ENCODE data around the gene ALG14. TPM values are rescaled to one million over a fixed set of nuclear protein-coding genes. Genes with fewer than 3 reads are reported as not detected.
"Not testable (repeated sequence)": the region's sequence is repeated elsewhere in the genome, so short reads cannot be mapped to it uniquely, and the experiment has no call there.

Gene ALG14
- total and polyA plus RNA-seq, 5 donors: 0.97 to 7.4 (median 3.7) TPM

DNA sequence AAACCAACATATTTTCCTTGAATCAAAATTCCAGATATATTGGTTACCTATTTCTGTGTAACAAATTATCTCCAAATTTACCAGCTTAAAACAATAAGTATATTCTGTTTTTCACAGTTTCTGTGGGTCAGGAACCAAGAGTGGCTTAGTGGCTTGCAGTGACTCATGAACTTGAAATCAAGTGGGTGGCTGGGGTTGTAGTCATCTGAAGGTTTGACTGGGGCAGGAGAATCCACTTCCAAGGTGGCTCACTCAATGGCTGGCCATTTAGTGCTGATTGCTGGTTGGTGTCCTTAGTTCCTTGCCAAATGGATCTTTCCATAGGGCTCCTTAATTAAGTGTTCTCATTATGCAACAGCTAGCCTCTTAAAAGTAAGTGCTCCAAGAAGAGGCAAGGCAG is 43.8 kb downstream of the ALG14 start:
- intact Hi-C loops (cut with DNase I): no loop called here
- Histone ChIP-seq H3K4me1 (ENCODE audit: control insufficient read depth, insufficient read depth, low read length) (no peaks in the 10 kb centered on the region), H3K4me3 (ENCODE audit: low read length) (no peak overlapping the region), H3K27me3 (ENCODE audit: control insufficient read depth, insufficient read depth) (no peaks in the 10 kb centered on the region), H3K9me3 (ENCODE audit: control insufficient read depth, low read length) (no peaks in the 10 kb centered on the region), H3K27ac (ENCODE audit: low read length) (no peak overlapping the region)
- no peak for ATAC-seq
- DNase-seq: no peak

DNA sequence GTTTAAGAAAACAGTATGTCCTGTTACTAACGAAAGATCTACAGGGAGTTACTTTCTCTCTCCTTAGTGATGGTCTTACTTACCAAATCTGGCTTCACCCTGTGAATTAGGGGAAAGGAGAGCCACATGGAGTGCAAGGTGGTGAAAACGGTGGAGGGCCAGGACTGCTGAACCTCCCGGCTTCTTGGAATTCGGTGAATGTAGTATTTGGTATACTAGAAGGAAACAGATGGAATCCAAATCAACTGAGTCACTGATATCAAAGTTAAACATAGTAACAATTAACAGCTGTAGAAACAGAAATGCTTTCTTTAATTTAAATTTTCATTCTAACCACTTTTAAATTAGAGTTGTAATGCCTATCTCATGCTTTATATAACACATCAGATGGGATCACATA is 45.7 kb downstream of the ALG14 start:
- intact Hi-C loops (cut with DNase I): no loop called here
- no peak overlapping the region for H3K27ac ChIP-seq (ENCODE audit: low read length)
- no peaks in the 10 kb centered on the region for H3K4me1 ChIP-seq (ENCODE audit: control insufficient read depth, insufficient read depth, low read length)
- H3K4me3 ChIP-seq (ENCODE audit: low read length): no peak overlapping the region
- 59% methylated on average over 4 of the region's 4 CpGs for WGBS
- no peak for ATAC-seq
- no peaks in the 10 kb centered on the region for H3K9me3 ChIP-seq (ENCODE audit: control insufficient read depth, low read length)
- DNase-seq: no peak
- no peaks in the 10 kb centered on the region for H3K27me3 ChIP-seq (ENCODE audit: control insufficient read depth, insufficient read depth)

DNA sequence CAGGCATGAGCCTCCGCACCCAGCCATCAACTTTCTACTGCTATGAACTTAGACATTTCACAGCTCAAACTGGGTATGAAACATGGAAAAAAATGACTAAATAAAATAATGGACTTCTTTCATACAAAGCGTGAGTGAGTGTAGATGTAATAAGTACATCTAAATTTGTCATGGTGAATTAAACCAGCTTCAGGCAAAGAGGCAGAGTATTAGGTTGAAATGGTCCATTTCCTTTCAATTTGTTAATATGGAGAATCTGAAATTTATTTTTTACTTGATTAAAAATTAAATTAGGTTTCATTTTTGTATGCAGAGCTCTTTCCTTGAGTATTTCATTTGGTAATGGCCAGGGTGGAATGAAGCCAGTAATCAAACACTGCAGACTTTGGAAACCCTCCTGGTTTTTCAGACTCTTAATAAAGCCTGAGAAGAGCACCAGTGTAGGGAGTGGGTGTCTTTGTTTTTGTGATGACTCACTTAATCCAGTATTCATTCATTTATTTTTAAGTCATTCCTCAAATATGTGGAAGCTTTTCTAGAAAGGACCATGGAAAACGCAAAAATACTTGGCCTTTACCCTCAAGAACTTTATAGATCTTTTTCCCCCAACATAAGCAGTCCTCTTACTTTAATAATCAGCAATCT is 49.2 kb downstream of the ALG14 start:
- intact Hi-C loops (cut with DNase I): no loop called here
- Histone ChIP-seq H3K9me3 (ENCODE audit: control insufficient read depth, low read length) (no peaks in the 10 kb centered on the region), H3K27me3 (ENCODE audit: control insufficient read depth, insufficient read depth) (no peaks in the 10 kb centered on the region), H3K27ac (ENCODE audit: low read length) (no peak overlapping the region), H3K4me3 (ENCODE audit: low read length) (no peak overlapping the region), H3K4me1 (ENCODE audit: control insufficient read depth, insufficient read depth, low read length) (peaks cover 2% of the 10 kb centered on the region)
- 61% methylated on average over 3 of the region's 3 CpGs for WGBS
- DNase-seq: no peak
- peak; percentile 84 to 85 for ATAC-seq

GRCh38 chr1:95022644-95022926 is 50.2 kb downstream of the ALG14 start:
- intact Hi-C loops (cut with DNase I): no loop called here
- DNase-seq (no peak), ATAC-seq (peak in 1 of 2 donors; percentile 37)
- H3K4me3 ChIP-seq (ENCODE audit: low read length): no peak overlapping the region
- H3K27ac ChIP-seq (ENCODE audit: low read length): no peak overlapping the region
- H3K4me1 ChIP-seq (ENCODE audit: control insufficient read depth, insufficient read depth, low read length): peaks cover 2% of the 10 kb centered on the region
- H3K27me3 ChIP-seq (ENCODE audit: control insufficient read depth, insufficient read depth): no peaks in the 10 kb centered on the region
- no peaks in the 10 kb centered on the region for H3K9me3 ChIP-seq (ENCODE audit: control insufficient read depth, low read length)

DNA sequence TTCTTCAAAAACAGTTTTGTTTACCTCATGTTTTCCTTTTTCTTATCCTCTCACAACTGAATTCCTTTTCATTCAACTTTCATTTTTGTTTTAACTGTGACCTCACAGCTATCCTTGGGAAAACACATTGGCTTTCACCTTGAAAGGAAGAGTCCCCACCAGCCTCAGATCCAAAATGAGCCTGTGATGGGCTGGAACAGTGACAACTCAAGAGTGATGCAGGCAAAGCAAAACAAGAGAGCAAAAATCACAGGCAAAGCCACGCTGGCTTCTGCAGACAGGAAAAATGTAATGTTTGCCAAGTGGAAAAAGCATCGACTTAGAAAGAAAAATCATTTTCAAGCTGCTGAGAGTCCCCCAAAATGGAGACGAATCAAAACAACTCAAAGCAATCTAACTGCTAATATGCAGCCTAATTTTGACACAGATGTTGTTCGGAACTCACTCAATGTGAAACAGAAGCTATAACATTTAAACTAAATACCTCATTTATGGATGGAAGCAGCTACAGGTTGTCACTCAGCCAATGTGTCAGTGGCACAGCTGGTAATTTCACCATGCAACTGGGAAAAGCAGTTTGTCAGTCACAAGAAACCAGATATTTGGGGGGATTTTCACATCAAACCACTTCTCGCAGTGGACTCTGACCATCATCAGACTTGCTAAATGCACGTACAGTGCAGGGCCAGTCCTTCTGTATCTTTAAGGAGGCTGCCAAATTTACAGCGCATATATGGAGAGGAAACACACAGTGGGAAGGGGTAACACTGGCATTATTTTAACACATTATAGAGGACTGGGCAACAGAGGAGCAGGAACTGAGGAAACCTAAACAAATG is 50.7 kb downstream of the ALG14 start:
- 37% methylated on average over 7 of the region's 7 CpGs for WGBS
- Histone ChIP-seq H3K4me1 (ENCODE audit: control insufficient read depth, insufficient read depth, low read length) (peaks cover 2% of the 10 kb centered on the region), H3K4me3 (ENCODE audit: low read length) (no peak overlapping the region), H3K27ac (ENCODE audit: low read length) (peak overlapping the region; percentile 30), H3K9me3 (ENCODE audit: control insufficient read depth, low read length) (no peaks in the 10 kb centered on the region), H3K27me3 (ENCODE audit: control insufficient read depth, insufficient read depth) (no peaks in the 10 kb centered on the region)
- intact Hi-C loops (cut with DNase I): no loop called here
- DNase-seq (no peak), ATAC-seq (peak; percentile 35 to 59)

DNA sequence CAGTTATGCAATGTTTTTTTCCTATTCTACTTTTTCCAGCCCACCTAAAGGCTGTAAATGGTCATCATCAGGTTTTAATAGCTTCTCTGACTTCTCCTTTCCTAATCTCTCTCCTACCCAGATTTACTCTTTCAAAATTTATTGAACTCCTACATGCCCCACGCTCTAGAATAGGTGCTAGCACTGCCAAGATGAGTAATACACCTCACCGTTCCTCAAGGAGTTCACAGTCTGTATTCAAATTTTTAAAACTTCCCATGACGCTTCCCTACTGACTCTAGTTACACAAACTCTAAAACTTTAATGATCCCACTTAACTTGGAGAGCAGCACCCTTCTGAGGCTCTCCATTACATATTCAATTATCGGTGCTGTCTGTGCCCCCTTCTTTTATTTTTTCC is 51.6 kb downstream of the ALG14 start:
- Histone ChIP-seq H3K27ac (ENCODE audit: low read length) (no peak overlapping the region), H3K9me3 (ENCODE audit: control insufficient read depth, low read length) (no peaks in the 10 kb centered on the region), H3K4me3 (ENCODE audit: low read length) (no peak overlapping the region), H3K4me1 (ENCODE audit: control insufficient read depth, insufficient read depth, low read length) (peaks cover 2% of the 10 kb centered on the region), H3K27me3 (ENCODE audit: control insufficient read depth, insufficient read depth) (no peaks in the 10 kb centered on the region)
- ATAC-seq (no peak), DNase-seq (no peak)
- intact Hi-C loops (cut with DNase I): no loop called here
- WGBS: 60% methylated on average over 4 of the region's 4 CpGs

GRCh38 chr1:95019466-95019865 is 53.3 kb downstream of the ALG14 start:
- DNase-seq; ATAC-seq; H3K4me1 ChIP-seq (ENCODE audit: control insufficient read depth, insufficient read depth, low read length); H3K27ac ChIP-seq (ENCODE audit: low read length); H3K4me3 ChIP-seq (ENCODE audit: low read length); H3K27me3 ChIP-seq (ENCODE audit: control insufficient read depth, insufficient read depth); H3K9me3 ChIP-seq (ENCODE audit: control insufficient read depth, low read length); intact Hi-C loops (cut with DNase I): not testable (repeated sequence)
- WGBS: 90% methylated on average over 6 of the region's 6 CpGs

GRCh38 chr1:95018602-95019369 is 54.0 kb downstream of the ALG14 start:
- peaks cover 7% of the 10 kb centered on the region for H3K4me1 ChIP-seq (ENCODE audit: control insufficient read depth, insufficient read depth, low read length)
- intact Hi-C loops (cut with DNase I): no loop called here
- no peak for DNase-seq
- H3K4me3 ChIP-seq (ENCODE audit: low read length): no peak overlapping the region
- no peaks in the 10 kb centered on the region for H3K27me3 ChIP-seq (ENCODE audit: control insufficient read depth, insufficient read depth)
- no peak overlapping the region for H3K27ac ChIP-seq (ENCODE audit: low read length)
- H3K9me3 ChIP-seq (ENCODE audit: control insufficient read depth, low read length): no peaks in the 10 kb centered on the region
- WGBS: 49% methylated on average over 1 of the region's 1 CpG
- ATAC-seq: no peak

DNA sequence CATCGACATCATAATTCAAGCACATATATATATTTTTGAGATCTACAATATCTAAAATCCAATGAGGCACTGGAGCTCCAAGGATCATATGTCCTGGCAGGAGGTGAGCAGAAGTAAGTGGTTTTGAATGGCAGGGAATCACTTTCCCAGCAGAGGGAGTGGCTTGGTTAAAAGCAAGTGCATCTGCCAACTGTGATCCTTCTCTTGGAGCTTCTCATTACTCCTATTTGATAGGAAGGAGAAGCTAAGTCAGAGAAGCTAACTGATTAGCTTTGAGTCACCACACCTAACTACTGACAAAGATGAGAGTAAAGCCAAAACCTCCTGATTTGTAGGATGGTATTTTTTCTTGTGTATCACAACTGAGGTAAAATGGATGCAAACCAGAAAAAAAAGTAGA is 55.0 kb downstream of the ALG14 start:
- no peak for ATAC-seq

GRCh38 chr1:95015076-95015475 is 57.7 kb downstream of the ALG14 start:
- Histone ChIP-seq H3K27ac (ENCODE audit: low read length) (no peak overlapping the region), H3K4me1 (ENCODE audit: control insufficient read depth, insufficient read depth, low read length) (peaks cover 5% of the 10 kb centered on the region), H3K4me3 (ENCODE audit: low read length) (no peak overlapping the region), H3K9me3 (ENCODE audit: control insufficient read depth, low read length) (no peaks in the 10 kb centered on the region), H3K27me3 (ENCODE audit: control insufficient read depth, insufficient read depth) (no peaks in the 10 kb centered on the region)
- intact Hi-C loops (cut with DNase I): no loop called here
- ATAC-seq (no peak), DNase-seq (no peak)
- 98% methylated on average over 3 of the region's 3 CpGs for WGBS

More for the DNA sequence above, 55.0 kb downstream of the ALG14 start:
- Histone ChIP-seq H3K27ac (ENCODE audit: low read length) (no peak overlapping the region), H3K4me1 (ENCODE audit: control insufficient read depth, insufficient read depth, low read length) (peaks cover 7% of the 10 kb centered on the region), H3K4me3 (ENCODE audit: low read length) (no peak overlapping the region), H3K27me3 (ENCODE audit: control insufficient read depth, insufficient read depth) (no peaks in the 10 kb centered on the region), H3K9me3 (ENCODE audit: control insufficient read depth, low read length) (no peaks in the 10 kb centered on the region)
- no peak for DNase-seq
- WGBS: 95% methylated on average over 1 of the region's 1 CpG
- intact Hi-C loops (cut with DNase I): no loop called here

DNA sequence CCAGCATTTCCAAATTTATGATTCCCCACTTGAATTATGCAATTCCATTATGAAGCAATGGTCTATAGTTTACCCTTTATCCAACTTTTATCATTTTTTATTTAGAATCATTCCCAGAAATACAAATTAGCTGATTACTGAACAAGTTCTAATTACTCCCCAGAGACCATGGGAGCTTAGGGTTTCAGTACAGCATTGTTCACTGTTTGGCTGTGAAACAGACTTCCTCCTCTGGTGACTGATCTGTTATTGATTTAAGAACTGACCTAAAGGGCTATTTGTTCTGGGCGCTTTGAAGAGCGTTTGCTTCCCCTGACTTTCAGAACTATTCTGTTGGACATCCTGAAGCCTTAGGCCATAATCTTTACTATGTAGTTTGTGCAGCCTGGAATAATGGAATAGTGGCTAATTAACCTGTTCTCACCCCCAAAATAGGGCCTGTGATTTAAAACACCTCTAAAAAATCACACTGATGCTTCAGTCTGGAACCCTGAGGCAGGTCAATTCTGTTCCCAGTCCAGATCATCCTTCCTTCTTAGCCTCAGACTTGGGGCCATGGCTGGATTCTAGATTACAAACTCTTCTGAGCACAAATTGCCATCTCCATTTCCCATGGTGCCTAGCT is 58.7 kb downstream of the ALG14 start:
- peak; percentile 90 to 92 for ATAC-seq
- Histone ChIP-seq H3K27ac (ENCODE audit: low read length) (peak overlapping the region; percentile 93), H3K27me3 (ENCODE audit: control insufficient read depth, insufficient read depth) (no peaks in the 10 kb centered on the region), H3K4me1 (ENCODE audit: control insufficient read depth, insufficient read depth, low read length) (peaks cover 5% of the 10 kb centered on the region), H3K4me3 (ENCODE audit: low read length) (no peak overlapping the region), H3K9me3 (ENCODE audit: control insufficient read depth, low read length) (no peaks in the 10 kb centered on the region)
- intact Hi-C loops (cut with DNase I): no loop called here
- DNase-seq: no peak
- 42% methylated on average over 2 of the region's 2 CpGs for WGBS
